ENCODE results near the gene DENND5A. TPM values are rescaled to one million over a fixed set of nuclear protein-coding genes. Genes with fewer than 3 reads are reported as not detected.

DENND5A gene
- total and polyA plus RNA-seq, 2 of the 8 experiments (the other 6 are each of a cell fraction or from before 2014, with no cell fraction given), result 65.7 to 139 TPM

DNA sequence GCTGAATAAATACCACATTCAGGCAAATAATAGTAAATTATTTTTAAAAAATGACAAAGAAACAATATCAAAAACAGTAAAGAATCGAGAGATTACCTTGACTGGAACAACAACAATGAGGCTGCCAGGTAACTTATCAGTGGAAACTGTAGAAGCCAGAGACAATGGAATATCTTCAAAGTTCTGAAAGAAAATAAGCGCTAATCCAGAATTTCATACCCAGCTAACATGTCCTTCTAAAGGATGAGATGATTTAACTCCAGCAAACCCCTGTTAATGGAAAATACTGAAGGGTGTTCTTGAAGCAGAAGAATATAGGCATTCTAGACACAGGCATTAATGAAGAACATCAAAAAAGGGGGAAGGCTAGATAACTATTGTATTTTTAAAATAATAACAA lies 153.1 kb downstream of the DENND5A start:
- no peaks in the 10 kb centered on the region for H4K20me1 ChIP-seq (replicated peaks in 1 of 2; ENCODE audit: control insufficient read depth in 1 of 2, insufficient read depth in 2 of 2, low read length in 2 of 2)
- no peak overlapping the region for H2BK15ac ChIP-seq (ENCODE audit: low read length)
- no peaks in the 10 kb centered on the region for H3K36me3 ChIP-seq (ENCODE audit: control insufficient read depth in 2 of 4, insufficient read depth in 4 of 4, low read length in 3 of 4)
- H3K4ac ChIP-seq (replicated peaks; ENCODE audit: insufficient read length, low read depth, low read length), result no peak overlapping the region
- ChIA-PET CTCF (ENCODE audit: partially characterized antibody) (interaction anchor here (1.9 to 13.0 kb wide), 4 partner anchors 9 to 25 kb away, joined by 5 to 103 read pairs (median 10); no protein-coding TSS in a partner anchor), POLR2A (ENCODE audit: partially characterized antibody) (no interaction called here)
- H3K4me1 ChIP-seq (replicated peaks in 1 of 4; ENCODE audit: control insufficient read depth in 3 of 4, insufficient read depth in 4 of 4, low read length in 3 of 4), result no peaks in the 10 kb centered on the region
- H4K5ac ChIP-seq (ENCODE audit: insufficient read length, low read depth, low read length), result no peak overlapping the region
- H3K4me3 ChIP-seq (ENCODE audit: extremely low read depth in 1 of 4, insufficient read depth in 2 of 4, low read depth in 3 of 4, low read length in 4 of 4), result no peak overlapping the region
- no peak overlapping the region for H2BK20ac ChIP-seq (ENCODE audit: low read length)
- DNase-seq (ENCODE audit: low read depth in 1 of 2, low spot score in 2 of 2) (no peak), FAIRE-seq (no peak)
- no peak overlapping the region for H3K9ac ChIP-seq (replicated peaks in 1 of 4; ENCODE audit: extremely low read depth in 1 of 4, low read depth in 3 of 4, low read length in 3 of 4)
- WGBS, 2 experiments (ENCODE audit: extremely low coverage in 1 of 2, insufficient coverage in 1 of 2, insufficient read length in 1 of 2, insufficient replicate concordance in 2 of 2, low coverage in 1 of 2, low lambda C conversion rate in 2 of 2, missing lambda C conversion rate in 1 of 2), result 85% methylated on average over 2 of the region's 2 CpGs; no CpG with 5 or more reads in 1 of the 2 experiments
- H2BK120ac ChIP-seq (replicated peaks; ENCODE audit: low read depth, low read length), result no peak overlapping the region
- H3K4me2 ChIP-seq (ENCODE audit: insufficient read depth in 1 of 2, low read depth in 2 of 2, low read length in 2 of 2), result no peak overlapping the region
- no peaks in the 10 kb centered on the region for H3K23me2 ChIP-seq (ENCODE audit: low read depth, low read length)
- no peaks in the 10 kb centered on the region for H3K79me2 ChIP-seq (ENCODE audit: control insufficient read depth in 1 of 2, insufficient read depth in 2 of 2, low read length in 2 of 2)
- no peak overlapping the region for H3K23ac ChIP-seq (ENCODE audit: insufficient read length)
- no peak overlapping the region for H2AFZ ChIP-seq (ENCODE audit: low read length)
- no peak overlapping the region for H4K8ac ChIP-seq (ENCODE audit: extremely low read depth, insufficient read depth, low read length)
- H2BK12ac ChIP-seq (ENCODE audit: low read depth, low read length), result no peak overlapping the region
- no peak overlapping the region for H2BK5ac ChIP-seq (ENCODE audit: low read depth, low read length)
- H3K14ac ChIP-seq (ENCODE audit: insufficient read length), result no peak overlapping the region
- no peak overlapping the region for H3K56ac ChIP-seq (replicated peaks; ENCODE audit: insufficient read length, low read depth, low read length)
- H2AK5ac ChIP-seq (ENCODE audit: low read depth, low read length), result no peak overlapping the region
- no peak for TF ChIP-seq SP2 (IDR thresholded peaks at IDR 0.05; ENCODE audit: low read length)
- TF ChIP-seq EZH2 (IDR thresholded peaks at IDR 0.05; ENCODE audit: low read depth, low read length, severe bottlenecking), result no peak
- no peak for TF ChIP-seq YY1 (IDR thresholded peaks at IDR 0.05; ENCODE audit: low read depth, low read length)
- TF ChIP-seq TBP (IDR thresholded peaks at IDR 0.05; ENCODE audit: low read depth, low read length), result no peak
- no peak for TF ChIP-seq RFX5 (IDR thresholded peaks at IDR 0.05; ENCODE audit: borderline replicate concordance, low read depth, low read length)
- TF ChIP-seq EGR1 (IDR thresholded peaks at IDR 0.05; ENCODE audit: borderline replicate concordance, low read depth, low read length), result no peak
- H4K91ac ChIP-seq (replicated peaks; ENCODE audit: insufficient read length, low read length), result no peak overlapping the region
- H3K27ac ChIP-seq (ENCODE audit: low read depth, low read length), result no peak overlapping the region
- peaks cover 9% of the 10 kb centered on the region in 2 experiments; a peak in 3 of 4 replicates for H3K9me3 ChIP-seq (ENCODE audit: insufficient read depth in 2 of 2, low read depth in 1 of 2, low read length in 1 of 2)
- H3K79me1 ChIP-seq (ENCODE audit: low read depth, low read length), result no peaks in the 10 kb centered on the region
- no peak overlapping the region for H3K18ac ChIP-seq (ENCODE audit: extremely low read depth, low read length)
- no peaks in the 10 kb centered on the region for H3K27me3 ChIP-seq (replicated peaks in 1 of 4; ENCODE audit: control insufficient read depth in 3 of 4, extremely low read depth in 1 of 4, insufficient read depth in 3 of 4, low read length in 3 of 4)

Measured in H1 (cell line).